Left lung (tissue), 10 donors: Measurements from ENCODE around the gene CHD3. TPM values are rescaled to one million over a fixed set of nuclear protein-coding genes. Genes with fewer than 3 reads are reported as not detected.

Experiments used
- ATAC-seq: fragments of 200-7000 bp; cut with Tn5 transposase; one replicate; pipeline ENCODE4 v1.9.1; 2020; ENCODE audit warnings: moderate library complexity
- DNase-seq, 4 donors: peaks; one replicate each; pipeline ENCODE4 v3.0.0-alpha.2; 2013 to 2020
- H3K27ac ChIP-seq, 2 donors: fragments of 200-600 bp; sonication (generic) in 1 of 2; one replicate each; pipeline versions ENCODE4 v1.5.0 to v1.8.0; 2020 to 2021
- H3K27me3 ChIP-seq, 2 donors: fragments of 200-600 bp; sonication (generic) in 1 of 2; one replicate each; pipeline versions ENCODE4 v1.5.0 to v1.8.0; 2020 to 2021
- H3K36me3 ChIP-seq, 2 donors: fragments of 200-600 bp; sonication (generic) in 1 of 2; one replicate each; pipeline versions ENCODE4 v1.5.0 to v1.8.0; 2020 to 2021
- H3K4me1 ChIP-seq, 2 donors: fragments of 200-600 bp; one replicate each; pipeline ENCODE4 v1.8.0; 2021
- H3K4me3 ChIP-seq, 2 donors: fragments of 200-600 bp; sonication (generic) in 1 of 2; one replicate each; pipeline versions ENCODE4 v1.5.0 to v1.8.0; 2020 to 2021; ENCODE audit warnings: mild to moderate bottlenecking in 1 of 2
- H3K9me3 ChIP-seq, 2 donors: fragments of 200-600 bp; sonication (generic) in 1 of 2; one replicate each; pipeline versions ENCODE4 v1.5.0 to v1.8.0; 2020 to 2021
- CTCF ChIP-seq, 2 donors: fragments of 200-600 bp; sonication (generic) in 1 of 2; IDR thresholded peaks; one replicate each; pipeline versions ENCODE4 v1.5.0 to v1.8.0; 2021; ENCODE audit warnings: antibody characterized with exemption in 2 of 2
- intact Hi-C, 2 donors: fragments of 100-400 bp; cut with DNase I; formaldehyde crosslinking; loops; one replicate each; pipeline versions ENCODE4 v1.11.2 to v1.14.2; 2022
- polyA plus RNA-seq, 6 donors: library from polyadenylated mRNA; unstranded; fragments of 120-200 nt; gene quantifications; one replicate each; pipeline ENCODE4 v1.2.1, GENCODE V29; 2013; ENCODE audit not compliant: insufficient read length in 6 of 6
- total RNA-seq, 2 donors: library from RNA; stranded (reverse); fragmentation: NEBNext Ultra II Directional; extraction: Animal tissue kit (Norgen Biotek cat#: 25700); gene quantifications; one replicate each; pipeline ENCODE4 v1.2.1, GENCODE V29; 2021
- donor health status: DM: no; HTN: yes; CAD: no.
- donor health status: DM: no; HTN: no; CAD: no.

The CHD3 gene
- total and polyA plus RNA-seq, 8 donors = 95.3 to 222 (median 202) TPM

- DNase-seq (no peak), ATAC-seq (no peak)
- TF ChIP-seq CTCF (IDR thresholded peaks at IDR 0.05) = no peak
- H3K4me1 ChIP-seq = peaks cover 0 to 36% of the 10 kb centered on the region in 2 donors
- H3K4me3 ChIP-seq = no peak overlapping the region
- no peaks in the 10 kb centered on the region for H3K9me3 ChIP-seq
- no peak overlapping the region for H3K27ac ChIP-seq
- no peaks in the 10 kb centered on the region for H3K27me3 ChIP-seq
- peaks cover 0 to 10% of the 10 kb centered on the region in 2 donors for H3K36me3 ChIP-seq
- intact Hi-C loops = loop anchor here in 1 of 2 donors (5.0 kb wide), 1 partner anchor 122 kb away; no protein-coding TSS in a partner anchor
These were observed 23.5 kb upstream of the CHD3 start for GRCh38 chr17:7864995-7865650.

GRCh38 chr17:7867881-7868329 is 20.7 kb upstream of the CHD3 start:
- ATAC-seq = no peak
- no peaks in the 10 kb centered on the region for H3K9me3 ChIP-seq
- H3K27me3 ChIP-seq = no peaks in the 10 kb centered on the region
- no peaks in the 10 kb centered on the region for H3K36me3 ChIP-seq
- peak overlapping the region in 1 of 2 donors; percentile 71 for H3K27ac ChIP-seq
- DNase-seq = no peak
- no peak for TF ChIP-seq CTCF (IDR thresholded peaks at IDR 0.05)
- intact Hi-C loops = no loop called here
- H3K4me1 ChIP-seq = peaks cover 0 to 50% of the 10 kb centered on the region in 2 donors
- no peak overlapping the region for H3K4me3 ChIP-seq

GRCh38 chr17:7873051-7873450 is 15.5 kb upstream of the CHD3 start:
- Histone ChIP-seq H3K4me3 (no peak overlapping the region), H3K9me3 (no peaks in the 10 kb centered on the region), H3K36me3 (peaks cover 0 to 3% of the 10 kb centered on the region in 2 donors), H3K4me1 (peaks cover 0 to 54% of the 10 kb centered on the region in 2 donors), H3K27ac (no peak overlapping the region), H3K27me3 (no peaks in the 10 kb centered on the region)
- DNase-seq (no peak), ATAC-seq (peak; percentile 71)
- TF ChIP-seq CTCF (IDR thresholded peaks at IDR 0.05) = no peak
- intact Hi-C loops = no loop called here

- Histone ChIP-seq H3K9me3 (no peaks in the 10 kb centered on the region), H3K27me3 (no peaks in the 10 kb centered on the region), H3K27ac (no peak overlapping the region), H3K4me3 (no peak overlapping the region), H3K4me1 (peaks cover 0 to 39% of the 10 kb centered on the region in 2 donors), H3K36me3 (peaks cover 0 to 3% of the 10 kb centered on the region in 2 donors)
- no peak for ATAC-seq
- no peak for TF ChIP-seq CTCF (IDR thresholded peaks at IDR 0.05)
- DNase-seq = no peak
- intact Hi-C loops = no loop called here
These were observed 12.7 kb upstream of the CHD3 start for GRCh38 chr17:7875804-7876370.

GRCh38 chr17:7878234-7878633 is 10.4 kb upstream of the CHD3 start:
- ATAC-seq (no peak), DNase-seq (no peak)
- Histone ChIP-seq H3K27ac (no peak overlapping the region), H3K4me1 (peaks cover 0 to 51% of the 10 kb centered on the region in 2 donors), H3K4me3 (no peak overlapping the region), H3K27me3 (no peaks in the 10 kb centered on the region), H3K9me3 (no peaks in the 10 kb centered on the region), H3K36me3 (peaks cover 0 to 3% of the 10 kb centered on the region in 2 donors)
- no peak for TF ChIP-seq CTCF (IDR thresholded peaks at IDR 0.05)
- intact Hi-C loops = no loop called here
